Activated T-helper 9 cell treated with anti-CD3 and anti-CD28 coated beads, Interleukin-2, amount 50 U/mL, for 16 hours (primary cell): ENCODE data around the gene NRXN3.

Experiments used
- DNase-seq: peaks from one replicate; pipeline ENCODE4 v3.0.0-alpha.2; 2020; ENCODE audit warnings: low read depth

The NRXN3 gene

DNA sequence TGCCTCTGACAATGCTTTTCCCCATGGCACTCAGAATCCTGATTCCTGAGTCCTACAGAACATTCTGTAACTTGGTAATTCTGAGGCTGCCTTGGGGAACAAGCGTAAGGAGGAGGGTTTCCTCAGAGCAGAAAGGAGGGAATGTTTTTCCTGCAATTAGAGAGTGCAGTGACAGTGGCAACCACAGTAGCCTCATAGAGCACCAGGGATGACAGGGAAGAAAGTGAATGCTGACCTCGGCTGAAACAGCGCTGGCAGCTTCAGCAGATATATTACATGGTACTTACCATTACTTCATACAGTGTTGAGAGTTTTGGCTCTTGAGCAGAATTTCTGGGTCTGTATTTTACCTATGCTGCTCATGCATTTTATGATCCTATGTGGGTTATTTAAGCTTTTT is 757.1 kb downstream of the NRXN3 start:
- no peak for DNase-seq

- no peak for DNase-seq
Measured at GRCh38 chr14:78933166-78933565, 763.0 kb downstream of the NRXN3 start.

GRCh38 chr14:78933948-78934524 is 763.9 kb downstream of the NRXN3 start:
- no peak for DNase-seq

GRCh38 chr14:78946949-78947348 is 776.8 kb downstream of the NRXN3 start:
- no peak for DNase-seq

- DNase-seq, result no peak
Measured at GRCh38 chr14:78947681-78948080, 777.5 kb downstream of the NRXN3 start.

GRCh38 chr14:78950649-78951048 is 780.5 kb downstream of the NRXN3 start:
- no peak for DNase-seq

- no peak for DNase-seq
Measured at GRCh38 chr14:78951602-78952001, 781.4 kb downstream of the NRXN3 start.

DNA sequence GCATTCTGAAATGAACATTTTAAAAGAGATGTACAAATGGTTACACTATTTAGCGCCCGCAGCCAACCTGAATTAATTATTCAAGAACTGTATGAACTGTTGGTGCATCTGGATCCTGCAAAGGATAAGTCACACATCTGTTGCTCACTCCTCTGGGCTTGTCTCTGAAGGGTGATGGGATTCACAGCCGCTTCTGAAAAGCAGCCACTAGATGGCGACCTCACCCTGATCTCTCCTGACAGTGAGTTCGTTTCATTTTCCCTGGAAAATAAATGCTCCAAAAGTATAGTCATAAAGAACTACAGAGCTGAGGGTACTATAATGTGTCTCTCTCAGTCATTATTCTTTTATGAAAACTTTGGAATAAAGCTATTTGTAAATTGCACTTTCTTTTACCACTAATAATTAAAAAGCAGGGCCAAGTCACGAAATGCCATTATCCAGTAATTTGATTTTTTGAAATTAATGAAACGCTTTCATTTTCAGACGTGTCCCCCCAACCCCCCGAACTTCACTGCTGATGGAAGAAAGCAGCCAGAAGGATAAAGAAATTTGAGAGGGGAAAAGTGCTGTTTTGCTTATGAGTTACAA is 789.6 kb downstream of the NRXN3 start:
- peak; percentile 4 for DNase-seq

DNA sequence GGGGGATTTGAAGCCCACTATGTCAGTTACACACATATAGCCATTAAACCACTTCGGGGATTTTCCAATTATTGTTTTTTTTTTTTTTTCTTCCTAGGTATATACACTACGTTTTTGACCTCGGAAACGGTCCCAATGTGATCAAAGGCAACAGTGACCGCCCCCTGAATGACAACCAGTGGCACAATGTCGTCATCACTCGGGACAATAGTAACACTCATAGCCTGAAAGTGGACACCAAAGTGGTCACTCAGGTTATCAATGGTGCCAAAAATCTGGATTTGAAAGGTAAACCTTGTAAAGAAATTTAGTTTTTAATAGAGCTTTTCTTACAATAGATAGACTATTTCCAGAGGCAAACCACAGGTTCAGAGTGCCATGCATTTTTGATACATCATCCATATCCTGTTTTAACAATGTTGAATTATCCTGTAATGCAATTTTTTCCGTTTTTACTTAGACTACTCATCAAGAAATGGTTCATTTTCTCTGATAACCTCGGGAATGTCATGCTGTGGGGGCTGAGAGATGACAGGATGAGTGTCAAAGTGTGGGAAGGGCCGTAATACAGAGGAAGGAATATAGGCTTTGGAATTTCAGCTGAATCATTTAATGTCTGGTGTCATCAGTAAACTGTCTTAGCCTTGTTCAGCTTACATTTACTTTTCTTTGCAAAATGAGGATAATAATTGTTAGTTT is 797.1 kb downstream of the NRXN3 start:
- no peak for DNase-seq

GRCh38 chr14:78968265-78968664 is 798.1 kb downstream of the NRXN3 start:
- no peak for DNase-seq

- DNase-seq, result no peak
Measured at GRCh38 chr14:78970677-78971076, 800.5 kb downstream of the NRXN3 start.

GRCh38 chr14:78972440-78972839 is 802.3 kb downstream of the NRXN3 start:
- no peak for DNase-seq

GRCh38 chr14:78974691-78975090 is 804.5 kb downstream of the NRXN3 start:
- DNase-seq, result no peak

DNA sequence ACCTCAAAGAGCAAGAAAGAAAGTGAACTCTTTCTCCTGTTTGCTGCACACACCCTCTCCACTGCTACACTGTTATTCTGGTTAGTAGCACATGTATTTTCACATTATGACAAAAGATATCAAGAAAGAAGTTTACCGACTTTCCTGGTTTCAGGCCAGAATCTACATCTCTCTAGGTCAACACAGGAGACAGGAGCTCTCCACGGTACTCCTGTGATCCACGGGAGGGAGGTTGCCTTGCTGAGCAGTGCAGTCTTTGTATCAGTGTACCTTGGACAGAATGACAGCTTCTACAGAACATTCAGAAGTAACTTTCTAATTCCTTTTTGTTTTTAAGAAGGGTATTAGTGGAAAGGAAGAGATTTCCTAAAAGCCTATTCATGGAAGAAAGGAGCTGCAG is 805.6 kb downstream of the NRXN3 start:
- no peak for DNase-seq

DNA sequence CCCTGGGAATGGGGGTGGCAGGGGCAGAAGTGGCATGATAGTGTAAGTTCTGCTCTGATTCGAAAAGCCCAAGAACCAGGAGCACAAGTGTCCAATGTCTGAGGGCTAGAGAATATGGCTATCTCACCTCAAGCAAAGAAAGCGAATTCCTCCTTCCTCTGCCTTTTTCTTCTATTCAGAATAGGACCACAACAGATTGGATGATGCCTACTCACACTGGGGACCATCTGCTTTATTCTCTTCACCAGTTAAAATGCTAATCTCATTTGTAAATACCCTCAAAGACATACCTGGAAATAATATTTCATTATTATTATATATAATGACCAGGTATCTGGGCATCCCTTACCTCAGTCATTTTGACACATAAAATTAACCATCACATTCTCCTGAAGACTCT is 808.7 kb downstream of the NRXN3 start:
- DNase-seq, result no peak

DNA sequence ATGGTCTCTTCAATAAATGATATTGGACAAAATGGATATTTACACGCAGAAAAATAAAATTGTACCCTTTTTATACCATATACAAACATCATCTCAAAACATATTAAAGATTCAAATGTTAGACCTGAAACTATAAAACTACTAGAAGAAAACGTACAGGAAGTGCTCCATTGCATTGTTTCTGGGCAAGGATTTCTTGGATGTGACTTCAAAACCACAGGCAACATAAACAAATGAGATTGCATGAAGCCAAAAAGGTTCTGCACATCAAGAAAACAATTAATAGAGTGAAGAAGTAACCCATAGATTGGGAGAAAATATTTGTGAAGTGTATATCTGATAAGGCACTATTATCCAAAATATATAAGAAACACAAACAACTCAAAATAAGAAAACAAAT is 812.4 kb downstream of the NRXN3 start:
- no peak for DNase-seq

- DNase-seq, result no peak
Measured at GRCh38 chr14:78983126-78983525, 813.0 kb downstream of the NRXN3 start.

DNA sequence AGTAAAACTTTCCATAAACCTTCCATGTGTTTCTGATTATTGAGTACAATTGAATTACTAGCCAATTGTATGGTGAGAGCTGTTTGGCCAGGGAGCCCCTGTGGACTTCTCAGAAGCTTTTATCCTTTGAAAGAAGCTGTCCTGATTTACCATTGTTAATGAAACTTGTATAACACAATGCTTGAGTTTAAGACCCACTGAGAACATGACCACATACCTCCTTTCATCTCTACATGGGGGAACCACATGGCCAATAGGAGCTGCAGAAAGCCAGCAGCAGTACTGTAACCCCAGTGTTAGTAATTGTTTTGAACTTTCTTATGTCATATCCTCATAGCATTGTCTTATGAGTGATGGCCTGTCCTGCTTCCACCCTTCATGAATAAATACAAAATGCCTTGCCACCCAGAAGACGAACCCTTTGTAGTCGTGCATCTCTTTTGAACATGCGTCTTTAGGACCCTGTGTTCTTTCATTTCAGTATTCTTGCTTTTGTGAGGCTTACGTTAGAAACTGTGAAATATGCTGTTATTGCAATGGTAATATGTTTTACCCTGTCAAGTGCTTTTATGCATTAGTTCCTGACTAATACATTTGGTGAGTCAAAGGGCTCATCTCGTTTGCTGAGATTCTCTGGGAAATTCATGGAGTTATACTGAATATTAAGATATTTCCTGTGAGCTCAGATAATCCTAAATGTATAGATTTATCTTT is 815.7 kb downstream of the NRXN3 start:
- DNase-seq, result no peak

GRCh38 chr14:78986989-78987388 is 816.8 kb downstream of the NRXN3 start:
- DNase-seq, result no peak

DNA sequence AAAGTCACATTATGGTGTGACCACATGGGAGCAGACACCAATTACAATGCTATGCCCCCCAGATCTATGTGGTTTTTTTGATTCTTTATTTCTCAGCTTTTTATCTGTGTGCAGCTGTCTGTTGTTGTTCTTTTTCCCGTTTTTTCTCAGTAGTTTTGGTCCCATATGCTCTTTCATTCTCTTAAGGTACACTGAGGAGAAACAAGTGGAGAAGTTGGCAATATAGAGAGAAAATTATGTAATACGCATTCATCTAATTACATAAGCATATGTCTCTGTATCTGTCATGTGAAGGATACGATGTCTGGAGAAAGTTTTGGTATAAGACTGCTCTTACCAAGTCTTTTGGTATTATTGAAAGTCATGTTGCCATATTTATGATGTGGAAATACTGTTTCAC is 819.0 kb downstream of the NRXN3 start:
- no peak for DNase-seq

DNA sequence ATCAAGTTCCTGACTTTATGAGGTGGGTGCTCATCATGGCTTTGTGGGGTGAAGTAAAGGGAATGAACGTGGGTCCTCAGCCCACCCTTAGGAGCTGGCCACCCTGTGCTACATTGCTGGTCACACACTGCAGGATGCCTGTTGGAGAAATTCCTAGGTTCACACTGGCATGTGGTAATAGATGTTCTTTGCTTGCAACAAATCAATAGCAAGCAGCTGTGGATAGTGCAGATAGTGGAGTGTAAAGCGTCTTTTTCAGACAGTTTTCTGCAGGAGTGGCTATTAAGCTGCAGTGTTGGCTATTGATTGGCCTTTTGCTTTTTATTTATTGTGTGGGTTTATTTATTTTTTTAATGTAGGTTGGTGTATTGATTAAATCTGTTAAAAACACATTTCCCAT is 822.7 kb downstream of the NRXN3 start:
- no peak for DNase-seq

GRCh38 chr14:78997811-78998210 is 827.6 kb downstream of the NRXN3 start:
- no peak for DNase-seq

DNA sequence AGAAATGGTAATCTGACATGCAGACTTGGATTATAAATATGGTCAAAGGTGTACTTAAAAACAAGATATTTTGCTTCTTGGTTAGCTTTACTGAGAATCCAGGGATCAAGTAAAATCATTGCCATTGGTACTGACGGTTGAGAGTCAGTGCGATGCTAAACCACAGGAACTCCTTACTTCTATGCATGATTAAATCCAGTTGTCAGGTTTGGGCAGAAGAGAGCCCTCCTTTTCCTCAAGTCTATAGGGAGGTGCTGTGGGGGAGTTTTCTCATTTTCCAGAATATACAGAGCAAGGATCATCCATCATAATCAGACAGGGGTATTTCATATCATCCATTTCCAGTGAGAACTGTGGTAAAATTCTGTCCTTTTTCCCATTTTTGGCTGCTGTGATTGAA is 839.1 kb downstream of the NRXN3 start:
- DNase-seq, result no peak
